GM18526 (cell line): ENCODE measurements around the gene TEX44.

Experiments
- POLR2A ChIP-seq: IDR thresholded peaks from 3 replicates; pipeline ENCODE4 v1.6.1; 2011; ENCODE audit not compliant: insufficient read length; ENCODE audit errors: extremely low read depth

The TEX44 gene

DNA sequence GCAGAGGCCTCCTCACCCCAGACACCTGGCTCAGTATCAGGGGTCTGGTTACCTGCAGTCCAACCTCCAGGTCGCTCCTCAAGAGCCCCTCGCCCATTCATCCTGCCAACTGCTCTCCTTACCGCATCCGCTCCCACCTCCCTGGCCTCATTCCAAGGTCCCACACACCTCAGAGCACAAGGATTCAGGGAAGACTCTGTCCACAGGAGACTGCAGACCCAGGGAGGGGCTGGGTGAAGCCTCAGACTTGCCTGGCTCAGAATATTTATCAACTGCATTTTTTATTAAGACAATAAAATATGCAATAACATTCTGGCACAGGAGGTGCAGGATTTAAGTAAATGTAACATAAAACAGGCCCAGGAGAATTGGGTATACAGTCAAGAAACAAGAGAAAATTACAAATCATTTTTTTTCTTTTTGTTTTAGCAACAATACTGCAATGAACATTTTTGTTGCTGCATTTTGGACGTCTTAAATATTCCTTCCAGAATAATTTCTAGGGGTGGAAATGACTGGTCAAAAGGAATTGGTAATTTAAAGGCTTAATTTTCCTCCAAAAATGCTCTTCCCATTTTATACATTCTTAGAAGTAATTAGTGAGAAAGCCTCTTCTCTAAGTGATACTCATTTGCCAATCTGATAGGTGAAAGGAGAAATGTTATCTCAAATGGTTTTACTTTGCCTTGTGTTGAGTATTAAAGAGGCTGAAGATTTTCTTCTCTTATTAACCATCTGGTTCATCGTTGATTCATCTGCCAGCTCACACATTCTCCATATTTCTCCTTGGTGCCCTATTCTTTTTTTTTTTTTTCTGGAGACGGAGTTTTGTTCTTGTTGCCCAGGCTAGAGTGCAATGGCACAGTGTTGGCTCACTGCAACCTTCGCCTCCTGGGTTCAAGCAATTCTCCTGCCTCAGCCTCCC, 42.5 kb downstream of the TEX44 start:
- no peak for TF ChIP-seq POLR2A

GRCh38 chr2:231640241-231640640, 47.6 kb downstream of the TEX44 start:
- no peak for TF ChIP-seq POLR2A

GRCh38 chr2:231640641-231641111, 48.0 kb downstream of the TEX44 start:
- TF ChIP-seq POLR2A = no peak

GRCh38 chr2:231642631-231643494, 50.2 kb downstream of the TEX44 start:
- TF ChIP-seq POLR2A = no peak

DNA sequence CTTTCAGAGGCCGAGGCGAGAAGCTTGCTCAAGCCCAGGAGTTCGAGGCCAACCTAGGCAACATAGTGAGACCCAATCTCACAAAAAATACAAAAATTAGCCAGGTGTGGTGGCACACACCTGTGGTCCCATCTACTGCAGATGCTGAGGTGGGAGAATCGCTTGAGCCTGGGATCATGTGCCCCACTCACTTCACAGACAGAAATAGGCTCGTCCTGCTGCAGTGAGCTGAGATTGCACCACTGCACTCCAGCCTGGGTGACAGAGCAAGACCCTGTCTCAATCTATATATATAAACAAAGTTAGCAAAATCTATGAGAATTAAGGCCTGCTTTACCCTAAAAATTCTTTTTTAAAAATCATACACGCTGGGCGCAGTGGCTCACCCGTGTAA, 50.8 kb downstream of the TEX44 start:
- TF ChIP-seq POLR2A = no peak
